Measurements from ENCODE around the gene IL4I1. TPM values are rescaled to one million over a fixed set of nuclear protein-coding genes. Genes with fewer than 3 reads are reported as not detected.

Gene IL4I1
- total RNA-seq, 1 experiment from 2014 or later = 0.71 TPM

- Histone ChIP-seq H3K79me2 (ENCODE audit: insufficient read depth, low read length) (no peaks in the 10 kb centered on the region), H3K27me3 (ENCODE audit: insufficient read depth, low read length) (no peaks in the 10 kb centered on the region), H3K27ac (ENCODE audit: low read depth, low read length) (no peak overlapping the region), H3K4me2 (ENCODE audit: low read length) (no peak overlapping the region), H4K20me1 (ENCODE audit: insufficient read depth) (no peaks in the 10 kb centered on the region), H3K9ac (ENCODE audit: low read length) (no peak overlapping the region), H2AFZ (ENCODE audit: low read depth, low read length, poor library complexity, severe bottlenecking) (no peak overlapping the region), H3K36me3 (ENCODE audit: control insufficient read depth in 1 of 2, insufficient read depth in 2 of 2, low read length in 2 of 2) (no peaks in the 10 kb centered on the region), H3K4me1 (ENCODE audit: control insufficient read depth in 1 of 2, insufficient read depth in 2 of 2, low read length in 2 of 2) (peaks cover 3 to 9% of the 10 kb centered on the region in 2 experiments), H3K9me3 (ENCODE audit: control insufficient read depth in 1 of 2, insufficient read depth in 1 of 2, low read depth in 1 of 2, low read length in 2 of 2) (no peaks in the 10 kb centered on the region), H3K9me2 (ENCODE audit: insufficient read depth) (no peaks in the 10 kb centered on the region), H3K4me3 (replicated peaks in 1 of 2; ENCODE audit: low read depth in 1 of 2, low read length in 2 of 2) (no peak overlapping the region)
- ChIA-PET RAD21 (ENCODE audit: low non-redundant PET in 1 of 2, low total read pairs in 2 of 2, uncharacterized antibody in 2 of 2, unreplicated experiment in 2 of 2) (no interaction called here), CTCF (no interaction called here), POLR2A (no interaction called here)
- ATAC-seq = no peak
- BruUV-seq (replicated peaks) = no TSS peak
- no peak for DNase-seq (ENCODE audit: low read depth, low spot score)
- intact Hi-C loops (cut with micrococcal nuclease) = no loop called here
- no peak for TF ChIP-seq MAX (IDR thresholded peaks at IDR 0.05)
- TF ChIP-seq ATF3 (IDR thresholded peaks at IDR 0.05) = no peak
- no peak for TF ChIP-seq CBX3 (IDR thresholded peaks at IDR 0.05; ENCODE audit: low read depth)
- no peak for TF ChIP-seq EZH2phosphoT487 (IDR thresholded peaks at IDR 0.05; ENCODE audit: borderline replicate concordance)
- TF ChIP-seq TCF7L2 (IDR thresholded peaks at IDR 0.05; ENCODE audit: borderline replicate concordance, extremely low read depth, insufficient read depth, insufficient read length) = no peak
- TF ChIP-seq SP1 (IDR thresholded peaks at IDR 0.05; ENCODE audit: low read depth) = no peak
- TF ChIP-seq JUND (IDR thresholded peaks at IDR 0.05) = no peak
Measured at GRCh38 chr19:49895566-49896297, 955 bp downstream of the IL4I1 start.

- Histone ChIP-seq H3K4me2 (ENCODE audit: low read length) (no peak overlapping the region), H3K4me3 (replicated peaks in 1 of 2; ENCODE audit: low read depth in 1 of 2, low read length in 2 of 2) (no peak overlapping the region), H3K9me2 (ENCODE audit: insufficient read depth) (no peaks in the 10 kb centered on the region), H3K9me3 (ENCODE audit: control insufficient read depth in 1 of 2, insufficient read depth in 1 of 2, low read depth in 1 of 2, low read length in 2 of 2) (no peaks in the 10 kb centered on the region), H4K20me1 (ENCODE audit: insufficient read depth) (no peaks in the 10 kb centered on the region), H3K79me2 (ENCODE audit: insufficient read depth, low read length) (no peaks in the 10 kb centered on the region), H3K36me3 (ENCODE audit: control insufficient read depth in 1 of 2, insufficient read depth in 2 of 2, low read length in 2 of 2) (no peaks in the 10 kb centered on the region), H3K4me1 (ENCODE audit: control insufficient read depth in 1 of 2, insufficient read depth in 2 of 2, low read length in 2 of 2) (peaks cover 3 to 16% of the 10 kb centered on the region in 2 experiments), H2AFZ (ENCODE audit: low read depth, low read length, poor library complexity, severe bottlenecking) (no peak overlapping the region), H3K27me3 (ENCODE audit: insufficient read depth, low read length) (no peaks in the 10 kb centered on the region), H3K9ac (ENCODE audit: low read length) (no peak overlapping the region), H3K27ac (ENCODE audit: low read depth, low read length) (no peak overlapping the region)
- ATAC-seq = no peak
- no TSS peak for BruUV-seq (replicated peaks)
- POLR2A ChIA-PET = no interaction called here
- intact Hi-C loops (cut with micrococcal nuclease) = no loop called here
- CTCF ChIA-PET = no interaction called here
- RAD21 ChIA-PET (ENCODE audit: low non-redundant PET in 1 of 2, low total read pairs in 2 of 2, uncharacterized antibody in 2 of 2, unreplicated experiment in 2 of 2) = no interaction called here
- DNase-seq (ENCODE audit: low read depth, low spot score) = no peak
- TF ChIP-seq FOSL1 (IDR thresholded peaks at IDR 0.05; ENCODE audit: low read depth) = no peak
- no peak for TF ChIP-seq ELF1 (IDR thresholded peaks at IDR 0.05; ENCODE audit: borderline replicate concordance, low read depth)
- TF ChIP-seq ZFX (IDR thresholded peaks at IDR 0.05) = no peak
- no peak for TF ChIP-seq POLR2A (IDR thresholded peaks at IDR 0.05; ENCODE audit: borderline replicate concordance, extremely low read depth, insufficient read depth, insufficient read length)
- TF ChIP-seq JUND (IDR thresholded peaks at IDR 0.05) = no peak
- no peak for TF ChIP-seq CTCF (IDR thresholded peaks at IDR 0.05 in 2 of 3, conservative IDR thresholded peaks at IDR 0.05 in 1 of 3; ENCODE audit: borderline replicate concordance in 1 of 3, insufficient read depth in 1 of 3, low read depth in 2 of 3, low read length in 2 of 3)
- no peak for TF ChIP-seq ZBTB33 (IDR thresholded peaks at IDR 0.05; ENCODE audit: extremely low read depth, insufficient replicate concordance, low read length)
- TF ChIP-seq CBX3 (IDR thresholded peaks at IDR 0.05; ENCODE audit: low read depth) = no peak
- TF ChIP-seq EZH2phosphoT487 (IDR thresholded peaks at IDR 0.05; ENCODE audit: borderline replicate concordance) = no peak
- TF ChIP-seq POLR2AphosphoS5 (IDR thresholded peaks at IDR 0.05; ENCODE audit: low read depth, low read length) = no peak
- no peak for TF ChIP-seq YY1 (IDR thresholded peaks at IDR 0.05; ENCODE audit: extremely low read depth, insufficient replicate concordance, low read depth, low read length)
Measured at GRCh38 chr19:49894879-49895565, 1.7 kb downstream of the IL4I1 start.
